HG02610 (cell line): ENCODE measurements around the gene GNG2.
A peak's percentile ranks its signal among the peaks of the same experiment; 100 is the strongest.

Experiments used
- ATAC-seq: cut with Tn5 transposase; IDR thresholded peaks from one replicate; pipeline ENCODE4 v1.9.1; 2021; ENCODE audit warnings: mild to moderate bottlenecking, moderate library complexity; ENCODE audit not compliant: unreplicated experiment

Gene GNG2

GRCh38 chr14:51938137-51938536, 77.7 kb downstream of the GNG2 start:
- ATAC-seq: no peak

GRCh38 chr14:51938821-51939220, 78.4 kb downstream of the GNG2 start:
- ATAC-seq: no peak

DNA sequence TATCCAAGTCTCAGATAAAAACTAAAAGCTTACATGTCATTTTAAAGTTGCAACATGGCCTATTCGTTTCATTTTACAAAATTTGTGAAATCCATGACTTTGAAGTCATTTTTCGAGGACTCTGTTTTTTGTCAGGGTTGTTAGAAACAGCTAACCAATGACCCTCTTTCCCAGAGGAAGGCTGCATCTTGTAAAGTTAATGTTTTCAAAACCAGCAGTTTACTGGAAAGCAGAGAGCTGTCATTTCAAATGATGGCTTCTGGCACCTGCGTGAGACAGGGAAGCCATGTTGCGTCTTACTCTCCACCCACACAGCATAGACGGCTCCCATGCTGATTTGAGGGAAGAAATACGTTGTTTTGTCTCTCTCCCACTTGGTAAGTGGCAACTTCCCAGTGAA, 78.8 kb downstream of the GNG2 start:
- no peak for ATAC-seq

- no peak for ATAC-seq
Measured at GRCh38 chr14:51939755-51940301, 79.4 kb downstream of the GNG2 start.

DNA sequence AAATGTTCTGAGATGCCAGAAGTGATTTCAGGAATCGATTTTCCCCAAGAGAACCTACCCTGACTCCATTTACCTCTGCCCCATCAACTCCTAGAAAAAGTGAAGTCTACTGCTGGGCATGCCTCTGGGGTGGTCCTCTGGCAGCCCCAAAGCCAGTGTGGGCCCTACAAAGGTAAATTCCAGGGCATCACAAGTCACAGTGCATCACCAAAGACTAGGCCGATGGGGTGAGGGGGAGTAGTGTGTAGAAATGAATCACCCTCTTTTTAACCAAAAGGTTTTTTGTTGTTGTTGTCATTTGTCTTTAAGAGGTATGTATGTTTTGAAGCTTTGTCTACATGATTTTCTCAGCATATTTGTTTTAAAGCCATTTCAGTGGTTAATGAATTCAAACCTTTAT, 82.6 kb downstream of the GNG2 start:
- no peak for ATAC-seq

GRCh38 chr14:51950007-51950406, 89.6 kb downstream of the GNG2 start:
- no peak for ATAC-seq

DNA sequence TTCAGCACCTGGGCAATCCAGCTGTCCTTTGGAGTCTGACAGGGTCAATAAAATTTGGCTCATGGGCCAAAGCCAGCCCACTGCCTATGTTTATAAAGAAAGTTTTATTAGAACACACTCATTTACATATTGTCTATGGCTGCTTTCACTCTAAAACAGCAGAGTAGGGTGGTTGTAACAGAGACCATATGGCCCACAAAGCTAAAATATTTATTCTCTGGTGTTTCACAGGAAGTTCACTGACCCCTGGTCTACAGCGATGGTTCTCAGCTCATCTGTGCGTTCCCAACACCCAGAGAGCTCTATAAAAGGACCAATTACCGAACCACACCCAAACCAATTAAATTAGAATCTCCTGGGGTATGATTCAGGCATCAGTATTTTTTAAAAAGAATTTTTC, 91.2 kb downstream of the GNG2 start:
- ATAC-seq: no peak

GRCh38 chr14:51954031-51954430, 93.6 kb downstream of the GNG2 start:
- no peak for ATAC-seq

DNA sequence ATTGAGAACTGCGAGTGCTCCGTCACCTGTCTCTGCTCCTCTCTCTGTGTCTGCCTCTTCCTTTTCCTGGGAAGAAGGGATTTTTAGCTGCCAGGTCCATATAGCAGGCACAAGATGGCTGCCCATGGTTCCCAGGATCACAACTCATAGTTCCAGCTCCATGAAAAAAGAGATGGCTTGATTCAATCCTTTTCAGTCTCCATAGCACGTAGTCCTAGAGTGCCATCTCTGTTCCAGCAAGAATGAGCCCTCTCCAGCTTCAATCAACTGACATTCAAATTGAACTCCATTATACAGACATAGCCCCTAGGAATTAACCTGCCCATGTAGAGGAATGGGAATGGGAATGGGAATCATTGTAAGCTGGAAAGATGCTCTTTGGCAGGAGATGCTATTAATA, 94.2 kb downstream of the GNG2 start:
- no peak for ATAC-seq

DNA sequence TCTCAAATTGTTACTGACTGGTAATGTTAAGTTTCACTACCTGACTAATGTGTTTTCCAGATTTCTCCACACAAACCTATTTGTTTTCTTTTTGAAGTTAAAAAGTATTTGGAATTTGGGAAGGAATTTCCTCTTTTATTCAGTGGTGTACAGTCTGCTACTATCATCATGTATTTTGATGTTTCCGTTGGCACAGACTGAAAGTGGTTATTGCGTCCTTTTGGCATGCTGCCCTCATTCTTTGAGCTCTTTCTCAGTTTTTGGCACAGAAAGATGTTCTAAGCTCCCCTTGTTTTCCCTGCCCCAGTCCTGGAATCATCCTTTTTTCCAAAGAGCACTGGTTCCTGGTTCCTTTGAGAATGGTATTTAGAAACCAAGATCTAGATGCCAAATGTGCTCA, 97.5 kb downstream of the GNG2 start:
- ATAC-seq: no peak

GRCh38 chr14:51959928-51960327, 99.5 kb downstream of the GNG2 start:
- no peak for ATAC-seq

DNA sequence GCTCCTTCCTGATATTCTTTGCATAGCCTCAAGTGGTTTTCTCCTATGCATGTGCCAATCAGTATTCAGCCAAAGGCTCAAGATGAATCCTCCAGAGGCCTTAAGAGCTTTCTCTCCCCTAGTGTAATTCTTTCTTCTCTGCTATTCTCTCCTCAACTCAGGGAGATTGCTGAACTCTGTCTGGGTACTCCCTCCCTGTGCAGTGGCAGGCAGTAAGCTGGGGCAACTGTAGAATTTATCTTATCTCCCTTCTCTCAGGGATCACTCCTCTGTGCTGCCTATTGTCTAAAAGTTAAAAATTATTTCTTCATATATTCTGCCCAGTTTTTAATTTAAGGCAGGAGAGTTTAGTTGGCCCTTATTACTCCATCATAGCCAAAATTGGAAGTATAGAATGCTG, 100.5 kb downstream of the GNG2 start:
- no peak for ATAC-seq

DNA sequence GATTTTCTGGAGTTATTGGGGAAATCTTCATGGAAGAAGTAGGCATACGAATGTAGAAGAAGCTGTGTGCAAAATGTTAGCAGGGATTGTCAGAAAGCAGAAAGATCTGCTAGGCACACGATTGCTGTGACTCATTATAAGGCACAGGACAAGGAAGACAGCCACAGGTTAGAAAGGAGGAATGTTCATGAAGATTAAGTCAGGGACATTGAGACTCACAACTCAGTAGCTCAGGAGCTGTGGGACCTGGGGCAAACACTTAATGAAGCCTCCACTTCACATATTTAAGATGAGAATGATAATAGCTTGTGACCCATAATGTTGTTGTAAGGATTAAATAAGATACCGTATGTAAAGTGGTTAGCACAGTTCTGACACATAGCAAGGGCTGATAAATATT, 102.3 kb downstream of the GNG2 start:
- no peak for ATAC-seq

GRCh38 chr14:51963286-51963685, 102.9 kb downstream of the GNG2 start:
- no peak for ATAC-seq

- no peak for ATAC-seq
Measured at GRCh38 chr14:51967521-51967920, 107.1 kb downstream of the GNG2 start.

GRCh38 chr14:51969852-51970540, 109.6 kb downstream of the GNG2 start:
- no peak for ATAC-seq

GRCh38 chr14:51972566-51972965, 112.2 kb downstream of the GNG2 start:
- ATAC-seq: no peak

GRCh38 chr14:51977075-51977474, 116.7 kb downstream of the GNG2 start:
- ATAC-seq: no peak

GRCh38 chr14:51978681-51979085, 118.3 kb downstream of the GNG2 start:
- ATAC-seq: no peak

- ATAC-seq: peak; percentile 36
Measured at GRCh38 chr14:51979088-51979709, 118.8 kb downstream of the GNG2 start.

- ATAC-seq: peak; percentile 84
Measured at GRCh38 chr14:51981218-51981854, 120.9 kb downstream of the GNG2 start.

DNA sequence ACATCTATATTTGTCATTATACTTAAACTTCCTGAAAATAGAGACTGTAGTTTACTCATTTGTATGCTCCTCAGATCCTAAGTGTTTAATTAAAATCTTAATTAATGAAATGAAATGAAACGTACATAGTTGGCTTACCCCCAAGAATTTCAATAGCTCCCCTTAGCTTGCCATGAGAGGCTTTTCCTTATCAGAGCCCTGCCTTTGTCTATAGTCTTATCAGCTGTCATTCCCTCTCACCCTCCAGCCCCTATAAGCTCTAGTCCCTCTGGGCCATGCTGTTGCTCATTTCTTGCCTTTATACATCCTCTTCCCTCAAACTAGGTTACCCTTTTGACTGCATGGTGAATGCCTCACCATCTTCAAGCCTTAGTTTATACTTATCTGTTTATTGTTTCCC, 127.8 kb downstream of the GNG2 start:
- no peak for ATAC-seq
